H9 (cell line): Measurements from ENCODE around the gene PRPF19. TPM values are rescaled to one million over a fixed set of nuclear protein-coding genes. Genes with fewer than 3 reads are reported as not detected.
A peak's percentile ranks its signal among the peaks of the same experiment; 100 is the strongest.

Experiments used
- DNase-seq: peaks from one replicate; pipeline ENCODE4 v3.0.0-alpha.2; 2017
- H2AFZ ChIP-seq: one replicate; pipeline ENCODE4 v1.6.1; 2013; ENCODE audit warnings: mild to moderate bottlenecking, low read length, control low read depth, moderate library complexity
- H2AK5ac ChIP-seq: 2 replicates; pipeline ENCODE4 v1.6.1; 2013; ENCODE audit warnings: low read length, control low read depth, mixed read lengths; ENCODE audit not compliant: insufficient read length
- H2BK120ac ChIP-seq: one replicate; pipeline ENCODE4 v1.6.1; 2013; ENCODE audit warnings: low read depth, mild to moderate bottlenecking, low read length, control low read depth, inconsistent platforms; ENCODE audit not compliant: poor library complexity, severe bottlenecking
- H2BK12ac ChIP-seq: 2 replicates; pipeline ENCODE4 v1.6.1; 2013; ENCODE audit warnings: low read length, control low read depth, mixed read lengths, low read depth; ENCODE audit not compliant: insufficient read length
- H2BK15ac ChIP-seq: 2 replicates; pipeline ENCODE4 v1.6.1; 2013; ENCODE audit warnings: low read depth, low read length, control low read depth
- H2BK20ac ChIP-seq: one replicate; pipeline ENCODE4 v1.6.1; 2013; ENCODE audit warnings: low read depth, mild to moderate bottlenecking, low read length, control low read depth, inconsistent platforms; ENCODE audit not compliant: poor library complexity, severe bottlenecking
- H2BK5ac ChIP-seq: 2 replicates; pipeline ENCODE4 v1.6.1; 2013; ENCODE audit warnings: low read length, control low read depth, mixed read lengths; ENCODE audit not compliant: insufficient read length
- H3K14ac ChIP-seq: 2 replicates; pipeline ENCODE4 v1.6.1; 2013; ENCODE audit warnings: low read length, control low read depth; ENCODE audit not compliant: insufficient read depth
- H3K18ac ChIP-seq: 2 replicates; pipeline ENCODE4 v1.6.1; 2013; ENCODE audit warnings: low read depth, mild to moderate bottlenecking, mixed read lengths, low read length, control low read depth; ENCODE audit not compliant: insufficient read length
- H3K23ac ChIP-seq: 2 replicates; pipeline ENCODE4 v1.6.1; 2013; ENCODE audit warnings: low read length, control low read depth, mixed read lengths, low read depth; ENCODE audit not compliant: insufficient read length
- H3K23me2 ChIP-seq: 2 replicates; pipeline ENCODE4 v1.6.1; 2013; ENCODE audit warnings: low read depth, mild to moderate bottlenecking, mixed read lengths, low read length, control low read depth; ENCODE audit not compliant: insufficient read length, poor library complexity, severe bottlenecking
- H3K27ac ChIP-seq: 2 replicates; pipeline ENCODE4 v1.5.1; 2013; ENCODE audit warnings: low read length, control low read depth, mixed read lengths, low read depth; ENCODE audit not compliant: insufficient read length
- H3K27me3 ChIP-seq: 2 replicates; pipeline ENCODE4 v1.6.1; 2013; ENCODE audit warnings: low read length, control low read depth, inconsistent platforms; ENCODE audit not compliant: insufficient read depth
- H3K4ac ChIP-seq: 2 replicates; pipeline ENCODE4 v1.6.1; 2013; ENCODE audit warnings: low read depth, mild to moderate bottlenecking, control low read depth, inconsistent platforms, low read length, moderate library complexity
- H3K4me1 ChIP-seq: 2 replicates; pipeline ENCODE4 v1.6.1; 2013; ENCODE audit warnings: low read length, control low read depth, inconsistent platforms; ENCODE audit not compliant: insufficient read depth
- H3K4me2 ChIP-seq: 2 replicates; pipeline ENCODE4 v1.6.1; 2013; ENCODE audit warnings: low read length, control low read depth, mixed read lengths; ENCODE audit not compliant: insufficient read length, insufficient read depth
- H3K56ac ChIP-seq: 2 replicates; pipeline ENCODE4 v1.6.1; 2013; ENCODE audit warnings: low read depth, mild to moderate bottlenecking, mixed read lengths, low read length, control low read depth; ENCODE audit not compliant: insufficient read length
- H3K79me1 ChIP-seq: 2 replicates; pipeline ENCODE4 v1.6.1; 2013; ENCODE audit warnings: low read depth, mild to moderate bottlenecking, moderate library complexity, low read length, control low read depth, inconsistent platforms; ENCODE audit not compliant: insufficient read depth, poor library complexity, severe bottlenecking
- H3K79me2 ChIP-seq: 2 replicates; pipeline ENCODE4 v1.6.1; 2013; ENCODE audit warnings: low read length, control low read depth, inconsistent platforms; ENCODE audit not compliant: insufficient read depth
- H3K9ac ChIP-seq: 2 replicates; pipeline ENCODE4 v1.6.1; 2013; ENCODE audit warnings: low read length, control low read depth, mixed read lengths; ENCODE audit not compliant: insufficient read length; ENCODE audit errors: extremely low read depth
- H3K9me3 ChIP-seq: one replicate; pipeline ENCODE4 v1.6.1; 2013; ENCODE audit warnings: low read depth, low read length, inconsistent platforms; ENCODE audit not compliant: control insufficient read depth
- H3T11ph ChIP-seq: one replicate; pipeline ENCODE4 v1.6.1; 2013; ENCODE audit warnings: mild to moderate bottlenecking, low read length, control low read depth, inconsistent platforms
- H4K20me1 ChIP-seq: one replicate; pipeline ENCODE4 v1.6.1; 2013; ENCODE audit not compliant: control insufficient read depth, insufficient read length, insufficient read depth
- H4K5ac ChIP-seq: 2 replicates; pipeline ENCODE4 v1.6.1; 2013; ENCODE audit warnings: low read depth, mild to moderate bottlenecking, mixed read lengths, low read length, control low read depth; ENCODE audit not compliant: insufficient read length
- H4K8ac ChIP-seq: replicated peaks from 2 replicates; pipeline ENCODE4 v1.6.1; 2013; ENCODE audit warnings: low read length, control low read depth, mixed read lengths, low read depth; ENCODE audit not compliant: insufficient read length
- H4K91ac ChIP-seq: 2 replicates; pipeline ENCODE4 v1.6.1; 2013; ENCODE audit warnings: low read depth, mild to moderate bottlenecking, moderate library complexity, mixed read lengths, low read length, control low read depth; ENCODE audit not compliant: insufficient read length
- H3K27ac Mint-ChIP-seq, 3 experiments: 2 replicates in 2 of 3; 3 replicates in 1 of 3; pipeline ENCODE4 v1.8.0; 2020 to 2021; ENCODE audit warnings: mixed read lengths in 3 of 3, mild to moderate bottlenecking in 1 of 3, moderate library complexity in 1 of 3
- H3K27me3 Mint-ChIP-seq: 2 replicates; pipeline ENCODE4 v1.8.0; 2021; ENCODE audit warnings: low read depth, mild to moderate bottlenecking, moderate library complexity, mixed read lengths
- H3K36me3 Mint-ChIP-seq, 3 experiments: 2 replicates in 2 of 3; 3 replicates in 1 of 3; pipeline ENCODE4 v1.8.0; 2020 to 2021; ENCODE audit warnings: low read depth in 3 of 3, mixed read lengths in 3 of 3; ENCODE audit not compliant: insufficient read depth in 1 of 3
- H3K4me1 Mint-ChIP-seq, 2 experiments: 2 replicates each; pipeline ENCODE4 v1.8.0; 2020; ENCODE audit warnings: mixed read lengths in 2 of 2
- H3K4me3 Mint-ChIP-seq, 2 experiments: 2 replicates in 1 of 2; 3 replicates in 1 of 2; pipeline ENCODE4 v1.8.0; 2020 to 2021; ENCODE audit warnings: mild to moderate bottlenecking in 2 of 2, mixed read lengths in 2 of 2, moderate library complexity in 1 of 2
- H3K9me3 Mint-ChIP-seq, 2 experiments: 2 replicates in 1 of 2; 3 replicates in 1 of 2; pipeline ENCODE4 v1.8.0; 2020; ENCODE audit warnings: mild to moderate bottlenecking in 2 of 2, mixed read lengths in 2 of 2, moderate library complexity in 1 of 2
- WGBS: extraction: QIAGEN DNeasy Blood & Tissue Kit; methylation state at CpG from one replicate; pipeline ENCODE4 v1.1.7; 2013; ENCODE audit warnings: missing lambda C conversion rate, low lambda C conversion rate, mixed read lengths; ENCODE audit not compliant: insufficient read length; ENCODE audit errors: extremely low coverage; 5-methylcytosine and 5-hydroxymethylcytosine counted together
- total RNA-seq: library from RNA; stranded (reverse); gene quantifications from 2 replicates; pipeline ENCODE4 v1.2.1, GENCODE V29; 2021
- TF ChIP-seq, protein P1 (sequence below): fragments of 200-600 bp; sonication (generic); conservative IDR thresholded peaks from 3 replicates; pipeline ENCODE4 v1.8.0; 2021; ENCODE audit warnings: antibody characterized with exemption, mild to moderate bottlenecking

The PRPF19 gene
- total RNA-seq, 1 experiment from 2014 or later, result 130 TPM

- peaks cover 7 to 19% of the 10 kb centered on the region in 2 experiments for H3K4me1 Mint-ChIP-seq
- H3K4me3 Mint-ChIP-seq, result no peak overlapping the region
- H4K5ac ChIP-seq, result no peak overlapping the region
- TF ChIP-seq, protein P1, sequence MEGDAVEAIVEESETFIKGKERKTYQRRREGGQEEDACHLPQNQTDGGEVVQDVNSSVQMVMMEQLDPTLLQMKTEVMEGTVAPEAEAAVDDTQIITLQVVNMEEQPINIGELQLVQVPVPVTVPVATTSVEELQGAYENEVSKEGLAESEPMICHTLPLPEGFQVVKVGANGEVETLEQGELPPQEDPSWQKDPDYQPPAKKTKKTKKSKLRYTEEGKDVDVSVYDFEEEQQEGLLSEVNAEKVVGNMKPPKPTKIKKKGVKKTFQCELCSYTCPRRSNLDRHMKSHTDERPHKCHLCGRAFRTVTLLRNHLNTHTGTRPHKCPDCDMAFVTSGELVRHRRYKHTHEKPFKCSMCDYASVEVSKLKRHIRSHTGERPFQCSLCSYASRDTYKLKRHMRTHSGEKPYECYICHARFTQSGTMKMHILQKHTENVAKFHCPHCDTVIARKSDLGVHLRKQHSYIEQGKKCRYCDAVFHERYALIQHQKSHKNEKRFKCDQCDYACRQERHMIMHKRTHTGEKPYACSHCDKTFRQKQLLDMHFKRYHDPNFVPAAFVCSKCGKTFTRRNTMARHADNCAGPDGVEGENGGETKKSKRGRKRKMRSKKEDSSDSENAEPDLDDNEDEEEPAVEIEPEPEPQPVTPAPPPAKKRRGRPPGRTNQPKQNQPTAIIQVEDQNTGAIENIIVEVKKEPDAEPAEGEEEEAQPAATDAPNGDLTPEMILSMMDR, result no peak
- no peaks in the 10 kb centered on the region for H3K9me3 Mint-ChIP-seq
- no peak overlapping the region for H3K4ac ChIP-seq
- H2BK12ac ChIP-seq, result no peak overlapping the region
- peaks cover 18% of the 10 kb centered on the region; the same call in 1 of the 2 replicates for H3K79me2 ChIP-seq
- no peak overlapping the region for H3K27ac ChIP-seq
- no peak overlapping the region for H2AFZ ChIP-seq
- no peak overlapping the region for H2BK120ac ChIP-seq
- peaks cover 35 to 61% (median 48%) of the 10 kb centered on the region in 3 experiments; a peak in 6 of 7 replicates for H3K36me3 Mint-ChIP-seq
- H4K20me1 ChIP-seq, result peaks cover 2% of the 10 kb centered on the region
- no peak overlapping the region for H3K23ac ChIP-seq
- peak overlapping the region in 1 of 3 experiments; percentile 71; a peak in 1 of 7 replicates for H3K27ac Mint-ChIP-seq
- no peak overlapping the region for H2AK5ac ChIP-seq
- no peak overlapping the region for H4K8ac ChIP-seq
- no peak overlapping the region for H2BK5ac ChIP-seq
- H2BK20ac ChIP-seq, result no peak overlapping the region
- H4K91ac ChIP-seq, result no peak overlapping the region
- no peak overlapping the region for H3T11ph ChIP-seq
- WGBS, result no CpG with 5 or more reads among the region's 11 CpGs
- no peak overlapping the region for H3K9ac ChIP-seq
- H3K18ac ChIP-seq, result no peak overlapping the region
- H3K4me2 ChIP-seq, result no peak overlapping the region
- H3K4me1 ChIP-seq, result peaks cover 3% of the 10 kb centered on the region; the same call in 1 of the 2 replicates
- no peak overlapping the region for H3K56ac ChIP-seq
- no peak for DNase-seq
- H2BK15ac ChIP-seq, result no peak overlapping the region
- no peaks in the 10 kb centered on the region for H3K27me3 Mint-ChIP-seq
- H3K23me2 ChIP-seq, result peaks cover 5% of the 10 kb centered on the region
- no peaks in the 10 kb centered on the region for H3K9me3 ChIP-seq
- no peaks in the 10 kb centered on the region for H3K27me3 ChIP-seq
- peaks cover 5% of the 10 kb centered on the region for H3K79me1 ChIP-seq
- no peak overlapping the region for H3K14ac ChIP-seq
These were observed 3.8 kb downstream of the PRPF19 start for GRCh38 chr11:60902625-60903024.
